SH-SY5Y (cell line): ENCODE results near the gene PPA1.

Source experiments
- GATA2 ChIP-seq: IDR thresholded peaks from 2 replicates; pipeline ENCODE4 v1.6.1; 2011; ENCODE audit warnings: mild to moderate bottlenecking, low read depth, low read length
- GATA3 ChIP-seq: IDR thresholded peaks from 2 replicates; pipeline ENCODE4 v1.6.1; 2011; ENCODE audit warnings: low read depth, mild to moderate bottlenecking, low read length, moderate library complexity

The PPA1 gene

GRCh38 chr10:70192326-70192968 is 40.8 kb downstream of the PPA1 start:
- TF ChIP-seq GATA3 (no peak), GATA2 (peak; percentile 49; the same call in 1 of the 2 replicates)

DNA sequence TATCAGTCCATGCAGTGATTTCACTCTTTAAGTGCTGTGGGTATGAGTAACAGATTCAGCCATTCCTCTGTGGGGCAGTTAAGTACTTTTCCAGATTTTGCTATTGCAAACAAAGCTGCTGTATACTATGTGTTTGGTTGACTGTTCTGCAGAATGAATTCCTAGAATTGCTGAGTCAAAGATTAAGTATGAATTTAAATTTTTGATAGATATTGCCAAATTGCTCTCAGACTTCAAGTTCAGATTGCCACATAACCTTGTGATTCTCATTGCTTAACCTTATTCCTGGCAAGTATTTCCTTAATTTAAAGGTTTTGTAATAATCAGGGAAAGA is 41.3 kb downstream of the PPA1 start:
- TF ChIP-seq GATA3 (no peak), GATA2 (no peak)

GRCh38 chr10:70191161-70191971 is 41.9 kb downstream of the PPA1 start:
- no peak for TF ChIP-seq GATA2
- TF ChIP-seq GATA3 = no peak

- TF ChIP-seq GATA3 = no peak
- TF ChIP-seq GATA2 = no peak
Observed at GRCh38 chr10:70190581-70190980, 42.6 kb downstream of the PPA1 start.

DNA sequence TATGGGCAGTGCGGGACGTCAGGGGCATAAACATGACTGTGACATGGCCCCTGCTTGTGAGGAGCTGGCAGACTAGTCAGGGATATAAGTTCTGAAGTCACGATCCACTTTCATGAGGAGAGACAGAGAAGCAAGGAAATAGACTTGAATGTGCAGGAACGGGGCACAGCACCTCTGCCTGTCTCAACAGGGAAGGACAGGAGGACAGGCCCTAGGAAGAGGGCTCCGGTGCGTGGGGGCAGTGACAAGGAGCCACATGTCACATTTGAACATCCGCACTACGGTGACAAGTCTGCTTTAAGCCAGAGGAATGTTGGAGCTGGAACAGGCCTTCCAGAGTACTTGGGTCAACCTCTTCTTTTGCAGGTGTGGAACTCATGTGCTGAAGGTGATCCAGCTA is 43.1 kb downstream of the PPA1 start:
- TF ChIP-seq GATA2 = no peak
- no peak for TF ChIP-seq GATA3

- TF ChIP-seq GATA3 (no peak), GATA2 (no peak)
Observed at GRCh38 chr10:70188768-70189167, 44.5 kb downstream of the PPA1 start.

DNA sequence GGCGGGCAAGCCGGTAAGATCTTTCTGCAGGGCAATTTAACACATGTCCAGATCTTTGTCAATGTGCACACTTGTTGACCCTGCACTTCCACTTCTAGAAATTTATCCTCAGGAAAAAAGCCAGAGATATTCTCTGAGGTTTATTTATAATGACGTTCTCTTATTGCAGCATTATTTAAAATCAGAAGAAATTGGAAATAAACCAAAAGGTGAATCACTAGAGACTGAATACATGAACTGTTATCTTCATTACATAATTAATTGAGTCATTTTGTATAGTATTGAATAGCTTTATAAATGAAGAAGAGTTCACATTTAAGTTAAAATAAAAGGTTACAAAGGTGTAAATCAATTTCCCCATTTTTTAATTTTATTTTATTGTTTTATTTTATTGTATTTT is 46.7 kb downstream of the PPA1 start:
- TF ChIP-seq GATA2 (no peak), GATA3 (no peak)

DNA sequence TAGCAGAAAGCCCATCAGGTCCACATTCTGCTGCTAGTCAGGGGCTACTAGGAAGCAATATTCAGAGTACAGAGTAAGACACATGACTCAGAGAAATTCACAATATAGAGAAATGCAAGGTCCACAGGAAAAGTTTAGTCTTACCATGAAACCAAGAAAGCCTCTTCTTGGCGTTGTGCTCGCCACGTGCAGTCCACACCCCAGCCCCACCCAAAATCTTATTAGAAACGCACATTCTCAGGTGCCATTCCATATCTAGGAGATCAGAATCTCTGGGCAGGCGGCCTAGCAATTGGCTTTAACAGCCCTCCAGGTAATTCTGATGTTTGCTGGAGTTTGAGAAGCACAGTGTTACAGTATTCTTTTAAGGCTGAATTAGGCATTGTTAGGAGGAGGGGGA is 47.1 kb downstream of the PPA1 start:
- TF ChIP-seq GATA2 (no peak), GATA3 (no peak)

- TF ChIP-seq GATA3 (no peak), GATA2 (no peak)
Observed at GRCh38 chr10:70183304-70183703, 49.9 kb downstream of the PPA1 start.

GRCh38 chr10:70178139-70178725 is 55.0 kb downstream of the PPA1 start:
- no peak for TF ChIP-seq GATA3
- no peak for TF ChIP-seq GATA2

- TF ChIP-seq GATA2 = no peak
- TF ChIP-seq GATA3 = no peak
Observed at GRCh38 chr10:70176441-70176840, 56.8 kb downstream of the PPA1 start.

DNA sequence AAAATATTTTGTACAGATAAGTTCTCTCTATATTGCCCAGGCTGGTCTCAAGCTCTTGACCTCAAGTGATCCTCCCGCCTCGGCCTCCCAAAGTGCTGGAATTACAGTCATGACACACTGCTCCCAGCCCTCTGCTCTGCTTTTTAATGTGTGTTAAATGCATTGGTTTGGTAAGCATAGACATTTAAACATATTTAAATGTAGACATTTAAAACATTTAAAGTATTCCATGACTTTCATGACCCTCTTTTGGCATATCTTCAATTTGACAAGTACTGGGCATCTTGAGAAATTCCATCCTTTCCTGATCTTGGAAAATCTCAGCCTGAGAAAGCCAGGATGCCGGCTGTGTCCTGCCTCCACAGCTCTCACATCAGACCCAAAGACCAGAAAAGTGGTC is 57.7 kb downstream of the PPA1 start:
- TF ChIP-seq GATA3 = no peak
- no peak for TF ChIP-seq GATA2

GRCh38 chr10:70174058-70174741 is 59.0 kb downstream of the PPA1 start:
- no peak for TF ChIP-seq GATA2
- TF ChIP-seq GATA3 = no peak

GRCh38 chr10:70169649-70170364 is 63.4 kb downstream of the PPA1 start:
- no peak for TF ChIP-seq GATA2
